DMS53 treated with DMSO at 0.1 percent for 48 hours (cell line): ENCODE measurements around the gene FAM83D.

ENCODE experiments used
- DNase-seq: peaks from one replicate; lab custom pipeline; 2025; ENCODE audit not compliant: unreplicated experiment; lab: John Stamatoyannopoulos, UW

FAM83D gene

DNA sequence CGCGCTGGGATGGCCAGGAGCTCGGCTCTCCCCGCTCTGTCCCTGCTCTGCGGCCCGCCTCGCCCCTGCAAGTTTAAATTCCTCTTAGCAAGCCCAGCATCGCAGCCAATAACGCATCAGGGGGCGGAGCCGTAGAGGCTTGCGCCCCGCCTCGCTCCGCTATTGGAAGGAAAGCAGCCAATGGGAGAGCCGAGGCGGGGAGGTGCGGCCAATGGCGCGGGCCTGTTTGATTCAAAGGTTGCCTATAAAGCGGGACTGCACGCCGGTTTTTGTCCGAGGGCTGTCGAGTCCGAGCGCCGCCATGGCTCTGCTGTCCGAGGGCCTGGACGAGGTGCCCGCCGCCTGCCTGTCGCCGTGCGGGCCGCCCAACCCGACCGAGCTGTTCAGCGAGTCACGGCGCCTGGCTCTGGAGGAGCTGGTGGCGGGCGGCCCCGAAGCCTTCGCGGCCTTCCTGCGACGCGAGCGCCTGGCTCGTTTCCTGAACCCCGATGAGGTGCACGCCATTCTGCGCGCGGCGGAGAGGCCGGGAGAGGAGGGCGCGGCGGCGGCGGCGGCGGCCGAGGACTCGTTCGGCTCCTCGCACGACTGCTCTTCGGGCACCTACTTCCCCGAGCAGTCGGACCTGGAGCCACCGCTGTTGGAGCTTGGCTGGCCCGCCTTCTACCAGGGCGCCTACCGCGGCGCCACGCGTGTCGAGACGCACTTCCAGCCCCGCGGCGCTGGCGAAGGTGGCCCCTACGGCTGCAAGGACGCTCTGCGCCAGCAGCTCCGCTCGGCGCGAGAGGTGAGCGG, at the start of gene FAM83D:
FAM83D (plus strand) TSS at position 276 of the 792 bp plus-strand sequence; CDS start at position 302, 26 bp downstream.
- peak; percentile 97 for DNase-seq

DNA sequence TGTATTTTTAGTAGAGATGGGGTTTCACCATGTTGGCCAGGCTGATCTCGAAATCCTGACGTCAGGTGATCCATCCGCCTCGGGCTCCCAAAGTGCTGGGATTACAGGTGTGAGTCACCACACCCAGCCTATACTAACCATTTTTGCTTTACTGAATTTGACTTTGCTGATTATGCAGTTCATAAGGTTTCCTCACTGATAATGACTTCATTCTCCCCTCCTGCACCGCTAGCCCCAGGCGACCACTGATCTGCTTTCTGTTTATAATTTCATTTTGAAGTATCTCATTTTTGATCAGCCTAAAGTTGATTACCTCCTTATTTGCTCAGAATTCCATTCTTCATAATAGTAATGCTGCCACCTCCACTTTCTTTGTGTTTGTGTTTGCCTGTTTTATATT, 48.7 kb upstream of the FAM83D start:
- DNase-seq, result no peak

DNA sequence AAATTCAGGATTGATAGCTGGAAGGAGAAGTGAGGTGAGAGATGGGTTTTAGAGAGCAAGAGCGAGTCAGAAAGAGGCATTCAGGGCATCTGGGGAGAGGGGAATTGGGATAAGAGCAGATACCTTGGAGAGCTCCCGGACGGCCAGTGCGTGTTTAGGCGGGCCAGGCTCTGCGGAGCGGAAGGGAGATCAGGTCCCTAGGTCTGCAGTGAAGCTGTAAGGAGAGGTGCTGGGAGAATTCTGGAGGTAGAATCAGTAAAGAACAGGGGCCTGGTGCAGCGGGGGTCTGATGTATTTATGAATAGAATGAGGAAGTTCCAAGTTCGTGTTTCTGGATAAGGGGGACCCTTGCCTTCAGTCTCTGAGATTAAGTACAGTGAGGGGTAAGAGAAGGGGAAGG, 47.4 kb upstream of the FAM83D start:
- DNase-seq, result no peak

DNA sequence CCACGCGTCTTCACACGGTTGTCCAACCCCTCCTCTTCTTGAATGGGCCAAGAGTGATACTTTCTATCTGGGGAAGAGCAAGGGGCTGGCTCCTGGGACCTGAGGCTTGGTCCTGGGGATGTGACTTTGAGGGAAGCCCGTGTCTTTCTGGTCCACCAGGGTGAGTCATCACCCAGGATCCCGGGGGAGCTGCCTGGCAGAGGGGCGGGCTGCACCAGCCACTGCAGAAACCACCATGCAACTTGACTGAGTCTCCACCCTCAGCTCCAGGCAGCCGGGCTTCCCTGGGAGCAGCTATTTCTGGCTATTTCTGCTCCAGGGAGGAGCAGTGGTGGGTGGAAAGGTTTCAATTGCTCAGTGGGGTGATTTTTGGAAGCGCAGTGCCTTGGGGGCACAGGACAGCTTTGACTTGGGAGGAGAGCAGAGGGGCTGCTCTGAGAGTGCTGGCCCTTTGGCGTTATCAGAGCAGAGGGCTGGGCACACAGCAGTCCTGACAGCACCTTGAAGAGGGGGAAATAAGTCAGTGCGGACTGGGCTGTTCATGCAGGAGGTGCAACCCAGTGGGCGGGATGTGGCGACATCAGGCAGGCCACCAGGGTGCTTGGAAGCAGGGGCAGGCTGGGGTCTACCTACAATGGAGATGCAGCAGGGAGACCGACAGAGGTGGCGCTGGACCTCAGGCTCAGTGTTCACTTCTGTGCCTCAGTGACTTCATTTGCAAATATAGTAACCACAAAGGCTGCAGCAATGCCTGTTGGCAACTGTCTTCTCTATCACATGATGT, 45.1 kb upstream of the FAM83D start:
- no peak for DNase-seq

- no peak for DNase-seq
Observed at GRCh38 chr20:38881806-38882440, 44.3 kb upstream of the FAM83D start.

DNA sequence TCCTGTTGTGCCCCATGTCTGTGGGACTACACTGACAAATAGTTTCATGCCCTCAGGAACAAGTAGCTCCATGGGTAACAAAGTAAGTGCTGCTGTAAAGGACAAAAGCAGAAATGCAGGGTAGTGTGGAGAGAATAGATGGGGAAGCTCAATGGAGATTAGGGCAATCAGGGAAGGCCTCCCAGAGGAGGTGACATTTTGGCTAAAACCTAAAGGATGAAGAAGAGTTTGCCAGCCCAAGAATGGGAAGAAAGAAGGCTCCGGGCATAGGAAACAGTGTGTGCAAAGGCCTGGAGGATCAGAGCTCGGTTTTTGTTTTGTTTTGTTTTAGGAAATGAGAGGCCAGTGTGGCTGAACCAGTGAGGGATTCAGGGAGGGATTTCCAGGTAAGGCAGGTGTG, 43.6 kb upstream of the FAM83D start:
- DNase-seq, result no peak

DNA sequence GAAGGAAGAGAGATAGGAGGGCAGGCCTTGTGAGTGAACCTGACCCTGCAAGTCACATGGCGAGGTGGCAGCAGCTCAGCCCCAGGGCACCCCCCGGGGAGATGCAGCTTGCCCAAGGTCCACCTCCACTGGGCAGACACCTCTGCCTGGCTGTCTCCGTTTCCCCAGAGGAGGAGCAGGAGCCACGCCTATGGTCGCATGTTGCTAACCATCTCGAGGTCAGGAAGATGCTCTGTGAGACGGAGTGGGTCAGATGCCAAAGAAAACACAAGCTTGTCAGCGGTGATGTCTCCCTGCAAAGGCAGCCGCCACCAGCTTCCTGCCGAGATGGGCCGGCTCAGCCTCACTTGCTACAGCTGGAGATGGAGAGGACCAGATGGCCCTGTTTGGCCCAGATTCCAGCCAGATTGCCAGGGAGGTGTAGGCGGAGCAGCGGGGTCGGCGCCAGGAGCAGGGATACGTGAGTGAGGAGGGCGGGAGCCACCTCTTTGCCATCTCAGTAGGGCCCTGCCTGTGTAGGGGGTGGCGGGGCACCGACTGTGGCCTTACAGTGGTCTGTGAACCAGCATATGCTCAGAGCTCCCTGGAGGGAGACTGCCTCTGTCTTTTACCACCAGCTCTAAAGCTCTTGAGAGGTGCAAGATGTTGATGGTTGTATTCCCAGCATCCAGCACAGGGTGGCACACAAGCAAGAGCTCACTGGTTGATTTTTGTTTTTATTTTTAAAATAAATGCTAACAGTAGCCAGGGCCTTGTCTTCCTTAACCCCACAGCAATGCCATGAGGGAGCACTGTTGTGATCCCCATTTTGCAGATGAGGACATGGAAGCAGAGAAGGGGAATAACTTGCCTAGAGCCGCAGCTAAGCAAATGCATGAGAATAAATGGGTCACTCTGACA, 42.9 kb upstream of the FAM83D start:
- no peak for DNase-seq

- DNase-seq, result no peak
Observed at GRCh38 chr20:38883981-38884733, 42.1 kb upstream of the FAM83D start.

DNA sequence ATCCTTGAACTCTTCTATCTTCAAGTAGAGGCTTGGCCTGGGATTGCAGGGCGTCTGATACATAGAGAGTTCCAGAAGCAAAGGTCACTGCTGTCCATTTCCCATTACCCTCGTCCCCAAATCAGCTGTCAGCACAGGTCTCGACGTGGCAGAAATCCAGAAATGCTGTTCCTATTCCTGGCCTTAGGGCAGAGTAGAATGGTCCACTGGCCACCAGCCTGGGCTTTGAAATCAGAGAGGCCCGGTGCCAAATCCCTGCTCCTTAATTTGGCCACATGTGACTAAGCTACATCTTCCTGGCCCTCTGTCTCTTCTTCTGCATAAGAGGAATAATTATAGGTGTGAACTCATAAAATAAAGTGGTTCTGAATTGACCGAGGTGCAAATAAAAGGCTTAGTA, 40.9 kb upstream of the FAM83D start:
- DNase-seq, result no peak

GRCh38 chr20:38888059-38888831, 38.0 kb upstream of the FAM83D start:
- DNase-seq, result no peak

- no peak for DNase-seq
Observed at GRCh38 chr20:38889050-38889449, 37.2 kb upstream of the FAM83D start.

DNA sequence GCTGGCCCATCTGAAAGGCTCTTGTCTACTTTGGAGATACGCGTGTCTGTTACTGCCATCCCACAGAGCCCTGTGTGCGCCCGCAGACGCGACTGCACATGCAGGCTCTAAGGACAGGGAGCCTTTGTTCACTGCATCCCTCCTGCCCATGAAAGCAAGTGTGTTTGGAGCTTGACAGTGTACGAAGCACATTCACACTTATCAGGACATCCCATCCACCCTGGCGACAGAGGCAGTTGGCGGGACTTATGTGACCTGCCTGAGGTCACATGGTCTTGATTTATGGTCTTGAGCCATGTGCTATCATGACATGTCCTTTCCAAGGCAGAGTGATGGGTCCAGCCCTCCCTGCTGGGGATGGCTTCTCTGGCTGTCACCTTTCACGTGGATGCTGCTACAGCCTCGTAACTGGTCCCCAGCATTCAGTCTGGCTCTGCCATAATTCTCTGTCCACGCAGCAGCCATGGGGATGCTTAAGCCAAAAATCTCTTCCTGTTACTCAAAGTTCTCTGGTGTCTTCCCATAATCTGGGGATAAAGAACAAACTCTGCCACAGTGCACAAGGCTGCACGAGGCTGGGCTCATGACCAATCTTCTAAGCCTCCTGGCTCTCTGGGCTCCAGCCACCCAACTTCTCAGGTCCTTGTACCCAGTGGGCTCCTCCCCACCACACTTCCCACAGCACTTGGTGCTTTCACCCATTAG, 36.3 kb upstream of the FAM83D start:
- no peak for DNase-seq

DNA sequence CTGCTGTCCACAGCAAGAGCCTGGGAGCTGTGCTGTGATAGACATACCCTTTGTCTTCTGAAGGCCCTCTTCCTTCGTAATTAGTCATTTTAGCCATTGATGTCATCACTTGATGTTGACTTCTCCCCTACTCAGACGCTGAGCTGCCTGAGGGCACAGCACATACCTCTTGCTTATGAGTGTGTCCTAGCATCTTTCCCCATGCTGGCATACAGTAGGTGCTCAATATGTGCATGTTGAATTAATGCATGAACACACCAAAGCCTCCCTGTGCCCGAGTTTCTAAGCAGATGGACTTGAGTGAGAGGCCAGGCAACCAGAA, 35.8 kb upstream of the FAM83D start:
- DNase-seq, result no peak

DNA sequence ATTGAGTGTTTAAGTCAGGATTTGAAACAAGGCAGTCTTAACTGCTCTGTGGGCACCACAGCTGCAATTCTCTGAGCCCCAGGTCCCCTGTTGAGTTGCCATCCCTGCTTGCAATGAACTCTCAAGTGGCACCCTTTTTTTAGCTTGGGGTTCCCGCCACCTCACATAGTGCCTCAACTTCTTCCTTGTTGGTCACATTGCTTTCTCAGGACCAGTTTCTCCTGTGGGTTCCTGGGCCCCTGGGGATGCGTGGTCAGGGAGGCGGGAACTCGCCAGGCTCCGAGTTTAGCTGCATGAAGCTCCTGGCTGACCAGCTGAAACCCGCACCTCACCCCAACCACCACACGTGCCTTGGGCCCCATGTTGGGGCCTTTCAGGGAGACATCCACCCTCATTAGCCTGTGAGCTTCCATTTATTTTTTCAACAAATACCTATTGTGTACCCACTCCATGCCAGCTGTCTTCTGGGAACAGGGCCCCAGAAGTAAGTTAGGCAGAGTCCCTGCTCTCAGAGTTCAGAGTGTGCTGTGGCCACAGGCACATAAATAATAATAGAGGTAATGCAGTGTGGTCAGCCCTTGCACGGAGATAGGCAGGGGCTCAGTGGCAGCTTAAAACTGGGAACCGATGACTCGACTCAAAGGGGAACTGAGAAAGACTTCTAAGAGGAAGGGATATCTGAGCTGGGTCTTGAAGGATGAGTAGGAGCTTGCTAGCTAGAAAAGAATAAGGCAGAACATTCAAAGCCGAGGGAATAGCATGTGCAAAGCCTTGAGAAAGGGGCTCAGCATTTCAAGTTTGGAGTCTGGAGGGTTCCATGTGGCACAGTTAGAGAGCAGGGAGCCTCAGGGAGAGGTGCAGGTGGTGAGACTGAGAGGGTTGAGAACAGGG, 33.9 kb upstream of the FAM83D start:
- DNase-seq, result no peak

DNA sequence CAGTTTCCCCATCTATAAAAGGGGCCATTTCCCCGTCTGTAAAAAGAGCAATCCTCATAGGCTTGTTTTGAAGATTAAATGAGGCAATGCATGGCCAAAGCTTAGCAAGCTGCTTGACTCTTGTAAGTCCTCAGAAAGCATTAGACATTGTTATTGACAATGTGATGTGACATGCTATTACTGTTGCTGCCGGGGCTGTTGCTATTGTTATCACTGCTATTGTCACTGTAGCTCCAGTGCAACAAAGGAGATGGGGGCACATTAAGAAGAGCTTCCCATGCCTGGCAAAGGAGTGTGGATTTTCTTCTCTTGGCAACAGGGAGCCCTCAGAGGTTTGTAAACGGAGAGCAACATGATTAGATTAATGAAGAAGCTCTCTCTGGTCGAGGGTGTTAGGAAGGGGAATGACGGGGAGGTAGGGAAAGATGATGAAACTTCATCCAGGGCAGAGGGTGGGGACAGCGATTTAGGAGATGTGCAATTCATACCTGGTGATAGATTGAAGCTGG, 33.1 kb upstream of the FAM83D start:
- no peak for DNase-seq

DNA sequence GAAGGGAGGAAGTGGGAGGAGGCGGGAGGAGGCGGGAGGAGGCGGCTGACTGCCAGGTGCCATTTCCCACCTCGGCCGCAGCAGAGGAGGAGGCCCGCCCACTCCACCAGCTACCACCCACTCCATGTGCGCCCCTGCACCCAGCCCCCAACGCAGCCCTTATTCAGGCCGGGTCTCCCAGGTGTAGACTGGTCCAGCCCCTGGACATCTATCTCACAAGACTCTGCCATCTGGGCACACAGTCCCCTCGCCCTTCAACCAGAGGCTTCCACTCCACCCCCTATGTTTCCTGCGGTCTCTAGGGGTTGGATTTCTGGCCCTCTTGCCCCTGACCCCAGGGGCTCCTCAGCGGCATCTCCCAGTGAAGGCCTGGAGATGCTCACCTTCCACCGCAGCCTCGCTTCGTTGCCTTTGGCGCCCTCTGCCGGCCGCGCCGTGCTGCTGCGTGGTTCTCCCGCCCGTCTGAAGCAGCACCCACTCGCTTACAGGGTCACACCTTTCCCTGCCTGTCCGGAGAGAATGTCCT, 32.6 kb upstream of the FAM83D start:
- peak; percentile 23 for DNase-seq

DNA sequence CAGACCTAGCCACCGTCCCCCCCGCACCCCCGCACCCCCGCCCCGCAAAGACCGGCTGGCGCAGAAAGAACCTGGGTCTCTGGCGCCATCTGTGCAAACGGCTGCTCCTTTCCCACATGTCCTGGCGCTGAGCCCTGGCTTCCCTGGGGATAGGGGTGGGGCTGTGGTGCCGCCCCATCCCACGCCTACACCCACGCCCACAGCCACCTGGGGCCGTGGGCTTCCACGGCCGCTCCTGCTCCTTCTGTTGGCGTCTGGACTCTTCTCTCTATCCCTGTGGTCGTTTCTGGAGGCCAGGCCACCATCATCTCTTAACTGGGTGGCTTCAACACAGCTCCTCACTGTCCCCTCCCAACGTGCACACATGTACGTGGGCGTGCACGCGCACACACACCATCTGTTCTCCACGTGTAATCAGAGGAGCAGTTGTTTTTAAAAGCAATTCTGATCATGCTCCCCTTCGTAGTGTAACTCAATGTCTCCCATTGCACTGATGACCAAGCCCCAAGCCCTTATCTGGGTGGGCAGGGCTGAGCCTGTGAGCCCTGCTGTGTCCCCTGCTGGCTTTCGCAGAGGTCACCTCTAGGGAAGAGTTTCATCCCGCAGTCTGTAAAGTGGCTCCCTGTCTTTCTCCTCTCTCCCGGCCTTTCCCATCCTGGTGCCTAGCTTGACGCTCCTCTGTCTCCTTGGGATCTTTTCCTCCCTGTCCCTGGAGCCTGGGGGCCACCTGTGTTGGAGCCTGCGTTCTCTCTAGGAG, 31.9 kb upstream of the FAM83D start:
- no peak for DNase-seq
